HuH-7 (cell line): ENCODE results near the gene ZNF35.

ENCODE experiments used
- DNase-seq: peaks from one replicate; pipeline ENCODE4 v3.0.0; 2011; ENCODE audit warnings: low spot score

ZNF35 gene

GRCh38 chr3:44685128-44685800 is 36.7 kb downstream of the ZNF35 start:
- DNase-seq, result no peak

GRCh38 chr3:44687898-44688297 is 39.4 kb downstream of the ZNF35 start:
- DNase-seq, result no peak
